ENCODE results near the gene CHD2. TPM values are rescaled to one million over a fixed set of nuclear protein-coding genes. Genes with fewer than 3 reads are reported as not detected.
A peak's percentile ranks its signal among the peaks of the same experiment; 100 is the strongest.
"Not testable (repeated sequence)": the region's sequence is repeated elsewhere in the genome, so short reads cannot be mapped to it uniquely, and the experiment has no call there.

Gene CHD2
- total and polyA plus RNA-seq, 9 donors, result 53.4 to 71.2 (median 54.8) TPM

DNA sequence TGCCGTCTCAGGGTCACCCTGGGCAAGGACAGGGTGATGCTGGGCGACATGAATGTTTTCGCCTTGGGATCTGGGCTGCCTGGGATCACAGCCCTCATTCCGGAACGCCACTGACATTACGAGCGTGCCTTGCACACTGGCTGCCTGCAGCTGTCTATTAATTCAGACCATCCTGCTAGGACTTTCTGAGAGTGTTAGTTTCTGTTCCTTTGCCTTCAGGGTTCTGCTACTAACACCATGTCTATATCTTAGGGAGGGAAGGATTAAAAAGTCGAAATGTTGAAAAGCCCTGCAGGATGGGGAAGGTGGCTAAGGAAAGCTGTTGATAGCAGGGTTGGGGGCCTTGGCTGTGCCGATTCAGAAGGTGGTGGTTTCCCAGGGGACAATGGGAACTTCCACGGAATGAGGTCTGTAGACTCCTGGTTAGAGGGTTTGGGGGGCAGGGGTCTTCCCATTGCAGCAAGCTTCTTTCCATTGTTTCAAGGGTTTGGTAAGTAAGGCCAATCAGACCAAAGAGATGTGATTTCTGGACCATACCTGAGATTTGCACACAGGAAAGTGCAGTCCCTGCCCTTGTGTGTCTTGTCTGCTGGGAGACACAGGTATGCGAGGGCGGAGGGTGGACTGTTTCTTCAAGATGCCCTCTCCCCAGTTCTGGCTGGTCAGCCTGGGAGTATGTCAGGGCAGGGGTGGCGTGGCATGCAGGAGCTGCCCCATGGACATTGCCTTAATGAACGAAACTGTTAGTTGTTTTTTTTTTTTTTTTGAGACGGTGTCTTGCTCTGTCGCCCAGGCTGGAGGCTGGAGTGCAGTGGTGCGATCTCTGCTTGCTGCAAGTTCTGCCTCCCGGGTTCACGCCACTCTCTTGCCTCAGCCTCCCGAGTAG lies 137.9 kb downstream of the CHD2 start:
- Histone ChIP-seq H3K27ac (ENCODE audit: low read length) (peak overlapping the region; percentile 83), H3K9me3 (replicated peaks; ENCODE audit: control insufficient read depth, low read depth, low read length) (no peaks in the 10 kb centered on the region)
- no peak for DNase-seq

DNA sequence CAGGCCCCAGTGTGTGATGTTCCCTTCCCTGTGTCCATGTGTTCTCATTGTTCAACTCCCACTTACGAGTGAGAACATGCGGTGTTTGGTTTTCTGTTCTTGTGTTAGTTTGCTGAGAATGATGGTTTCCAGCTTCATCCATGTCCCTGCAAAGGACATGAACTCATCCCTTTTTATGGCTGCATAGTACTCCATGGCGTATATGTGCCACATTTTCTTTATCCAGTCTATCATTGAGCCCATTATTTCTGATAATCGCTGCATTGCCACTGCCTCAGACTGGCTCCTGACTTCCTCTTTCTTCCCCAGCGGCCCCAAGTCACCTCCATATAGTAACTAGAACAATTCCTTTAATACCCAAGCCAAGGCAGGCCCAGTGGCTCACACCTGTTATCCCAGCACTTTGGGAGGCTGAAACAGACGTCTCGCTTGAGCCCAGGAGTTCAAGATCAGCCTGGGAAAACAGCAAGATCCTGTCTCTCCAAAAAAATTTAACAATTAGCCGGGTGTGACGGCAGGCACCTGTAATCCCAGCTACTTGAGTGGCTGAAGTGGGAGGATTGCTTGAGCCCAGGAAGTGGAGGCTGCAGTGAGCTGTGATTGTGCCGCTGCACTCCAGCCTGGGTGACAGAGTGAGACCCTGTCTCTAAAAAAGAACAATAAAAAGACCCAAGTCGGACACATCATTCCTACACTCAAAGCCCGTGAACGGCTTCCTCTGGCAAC lies 139.6 kb downstream of the CHD2 start:
- H3K4me3 ChIP-seq (ENCODE audit: low read length); DNase-seq; H3K27me3 ChIP-seq (ENCODE audit: control insufficient read depth, insufficient read depth, low read length); H3K9me3 ChIP-seq (replicated peaks; ENCODE audit: control insufficient read depth, low read depth, low read length); H3K27ac ChIP-seq (ENCODE audit: low read length): not testable (repeated sequence)
- 81% methylated on average over 7 of the region's 13 CpGs for WGBS (ENCODE audit: insufficient coverage)
- Histone ChIP-seq H3K4me1 (ENCODE audit: control insufficient read depth, insufficient read depth, low read length) (peaks cover 48% of the 10 kb centered on the region), H3K36me3 (ENCODE audit: control insufficient read depth, insufficient read depth, low read length) (peaks cover 36% of the 10 kb centered on the region)

More for the DNA sequence above, 137.9 kb downstream of the CHD2 start:
- peaks cover 35% of the 10 kb centered on the region for H3K4me1 ChIP-seq (ENCODE audit: control insufficient read depth, insufficient read depth, low read length)
- H3K27me3 ChIP-seq (ENCODE audit: control insufficient read depth, insufficient read depth, low read length), result no peaks in the 10 kb centered on the region
- WGBS (ENCODE audit: insufficient coverage), result 41% methylated on average over 13 of the region's 20 CpGs
- H3K36me3 ChIP-seq (ENCODE audit: control insufficient read depth, insufficient read depth, low read length), result peaks cover 20% of the 10 kb centered on the region
- no peak overlapping the region for H3K4me3 ChIP-seq (ENCODE audit: low read length)

DNA sequence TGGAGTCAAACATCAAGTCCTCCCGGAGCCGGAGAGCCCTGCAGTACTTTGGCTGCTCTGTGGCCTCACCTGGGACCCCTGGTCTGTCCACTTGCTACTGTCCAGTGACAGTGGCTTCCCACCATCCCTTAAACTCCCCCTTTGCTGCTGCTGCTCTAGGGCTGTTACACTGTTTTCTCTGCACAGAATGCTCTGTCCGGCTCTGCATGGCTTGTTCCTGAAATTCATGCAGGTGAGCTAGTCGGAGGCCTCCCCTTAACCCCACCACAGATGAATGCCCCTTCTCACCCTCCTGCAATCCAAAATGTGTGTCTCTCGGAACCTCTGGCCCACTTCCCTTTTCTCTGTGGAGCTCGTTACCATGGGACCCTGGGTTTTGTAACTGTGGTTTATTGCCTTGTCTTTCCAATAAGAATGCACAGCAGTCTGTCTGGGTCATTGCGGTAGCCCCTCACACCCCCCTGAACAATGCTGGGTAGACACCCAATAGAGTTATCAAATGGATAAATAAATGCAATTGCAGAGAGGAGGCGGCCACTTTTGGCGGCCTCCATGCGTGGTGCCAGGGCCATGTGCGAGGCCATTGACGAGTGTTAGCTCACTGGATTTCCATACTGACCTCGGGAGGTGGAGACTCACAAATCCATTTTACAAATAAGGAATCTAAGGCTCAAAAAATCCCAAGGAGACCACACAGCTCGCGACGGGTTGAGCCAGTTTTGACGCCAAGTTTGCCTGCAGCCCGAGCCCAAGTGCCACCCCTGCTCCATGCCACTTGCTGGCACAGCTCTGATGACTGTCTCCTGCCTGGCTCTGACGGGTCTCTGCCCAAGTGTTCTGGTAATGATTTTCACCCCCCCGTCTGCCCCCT lies 140.4 kb downstream of the CHD2 start:
- no peaks in the 10 kb centered on the region for H3K9me3 ChIP-seq (replicated peaks; ENCODE audit: control insufficient read depth, low read depth, low read length)
- no peak for DNase-seq
- no peaks in the 10 kb centered on the region for H3K27me3 ChIP-seq (ENCODE audit: control insufficient read depth, insufficient read depth, low read length)
- 82% methylated on average over 17 of the region's 20 CpGs for WGBS (ENCODE audit: insufficient coverage)
- H3K27ac ChIP-seq (ENCODE audit: low read length), result no peak overlapping the region
- H3K4me1 ChIP-seq (ENCODE audit: control insufficient read depth, insufficient read depth, low read length), result peaks cover 48% of the 10 kb centered on the region
- H3K4me3 ChIP-seq (ENCODE audit: low read length), result no peak overlapping the region
- peaks cover 44% of the 10 kb centered on the region for H3K36me3 ChIP-seq (ENCODE audit: control insufficient read depth, insufficient read depth, low read length)

DNA sequence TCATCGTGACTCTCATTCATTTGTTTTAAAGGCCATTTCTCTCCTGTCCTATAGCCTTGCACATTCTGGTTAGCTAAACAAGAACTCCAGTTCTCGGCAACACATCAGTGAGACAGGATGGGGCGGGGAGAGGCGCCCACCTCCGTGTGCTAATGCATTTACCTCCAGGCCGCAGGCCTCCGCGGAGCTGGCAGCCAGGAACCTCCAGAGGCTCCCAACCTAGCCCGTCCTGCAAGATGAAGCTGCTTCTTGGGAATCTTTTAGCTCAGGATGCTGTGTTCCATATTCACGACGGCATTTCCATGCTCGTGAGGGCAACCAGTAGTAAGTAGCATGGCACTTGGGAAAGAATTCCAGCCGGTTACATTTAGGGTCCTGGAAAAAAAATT lies 141.0 kb downstream of the CHD2 start:
- H3K4me1 ChIP-seq (ENCODE audit: control insufficient read depth, insufficient read depth, low read length), result peaks cover 47% of the 10 kb centered on the region
- peaks cover 50% of the 10 kb centered on the region for H3K36me3 ChIP-seq (ENCODE audit: control insufficient read depth, insufficient read depth, low read length)
- 65% methylated on average over 8 of the region's 13 CpGs for WGBS (ENCODE audit: insufficient coverage)
- H3K4me3 ChIP-seq (ENCODE audit: low read length), result no peak overlapping the region
- H3K27me3 ChIP-seq (ENCODE audit: control insufficient read depth, insufficient read depth, low read length), result no peaks in the 10 kb centered on the region
- H3K27ac ChIP-seq (ENCODE audit: low read length), result no peak overlapping the region
- peaks cover 3% of the 10 kb centered on the region for H3K9me3 ChIP-seq (replicated peaks; ENCODE audit: control insufficient read depth, low read depth, low read length)
- no peak for DNase-seq

DNA sequence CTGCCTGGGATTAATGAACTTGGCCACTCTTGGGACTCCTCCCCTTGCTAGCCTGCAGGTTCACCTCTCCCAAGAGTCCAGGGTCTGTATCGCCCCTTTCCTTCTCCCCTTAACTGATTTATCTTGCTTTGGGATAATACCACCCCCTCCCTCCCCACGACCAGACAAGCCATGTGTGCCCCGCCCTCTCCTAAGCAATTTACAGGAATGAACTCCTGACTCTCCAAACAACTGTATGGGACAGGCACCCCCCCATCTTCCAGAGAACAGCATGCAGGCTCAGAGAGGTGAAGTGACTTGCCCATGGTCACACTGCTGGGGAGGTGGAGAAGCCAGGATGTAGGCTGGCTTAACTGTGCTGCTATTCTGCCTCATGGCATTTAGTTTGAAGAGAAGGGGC lies 142.1 kb downstream of the CHD2 start:
- Histone ChIP-seq H3K27ac (ENCODE audit: low read length) (peak overlapping the region; percentile 20), H3K27me3 (ENCODE audit: control insufficient read depth, insufficient read depth, low read length) (no peaks in the 10 kb centered on the region), H3K4me1 (ENCODE audit: control insufficient read depth, insufficient read depth, low read length) (peaks cover 37% of the 10 kb centered on the region), H3K4me3 (ENCODE audit: low read length) (no peak overlapping the region), H3K36me3 (ENCODE audit: control insufficient read depth, insufficient read depth, low read length) (peaks cover 61% of the 10 kb centered on the region), H3K9me3 (replicated peaks; ENCODE audit: control insufficient read depth, low read depth, low read length) (peaks cover 12% of the 10 kb centered on the region)
- no peak for DNase-seq
- WGBS (ENCODE audit: insufficient coverage), result 80% methylated on average over 2 of the region's 3 CpGs

DNA sequence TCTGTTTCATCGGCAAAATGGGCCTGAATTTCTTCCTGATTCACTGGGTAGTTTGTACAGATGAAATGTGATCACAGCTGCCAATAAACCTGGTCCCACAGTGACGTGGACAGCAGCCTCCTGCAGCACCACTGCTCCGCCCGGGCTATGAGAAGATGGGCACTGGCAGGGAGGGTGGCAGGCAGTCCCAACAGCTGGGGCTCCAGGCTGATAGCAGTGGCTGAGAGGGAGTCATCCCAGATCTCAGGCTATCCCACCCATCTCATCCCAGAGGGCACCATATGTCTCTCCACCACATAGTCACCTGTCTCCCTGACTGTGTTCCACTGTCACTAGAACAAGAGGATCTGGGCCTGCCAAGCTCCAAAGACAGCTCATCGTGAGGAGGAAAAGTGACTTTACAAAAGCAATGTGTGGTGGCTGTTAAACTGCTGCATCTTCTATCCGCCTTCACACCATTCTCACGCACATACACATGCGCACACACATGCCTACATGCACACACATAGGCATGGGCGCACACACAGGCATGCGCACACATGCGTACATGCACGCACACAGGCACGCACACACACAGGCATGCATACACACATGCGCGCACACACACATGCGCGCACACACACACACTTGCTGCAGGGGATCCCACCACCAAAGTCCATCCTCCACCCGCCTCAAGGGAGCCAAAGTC lies 142.7 kb downstream of the CHD2 start:
- no peak for DNase-seq
- WGBS (ENCODE audit: insufficient coverage), result 84% methylated on average over 17 of the region's 18 CpGs
- Histone ChIP-seq H3K27ac (ENCODE audit: low read length) (peak overlapping the region; percentile 20), H3K36me3 (ENCODE audit: control insufficient read depth, insufficient read depth, low read length) (peaks cover 67% of the 10 kb centered on the region), H3K4me1 (ENCODE audit: control insufficient read depth, insufficient read depth, low read length) (peaks cover 32% of the 10 kb centered on the region), H3K9me3 (replicated peaks; ENCODE audit: control insufficient read depth, low read depth, low read length) (peaks cover 12% of the 10 kb centered on the region), H3K27me3 (ENCODE audit: control insufficient read depth, insufficient read depth, low read length) (no peaks in the 10 kb centered on the region), H3K4me3 (ENCODE audit: low read length) (no peak overlapping the region)

DNA sequence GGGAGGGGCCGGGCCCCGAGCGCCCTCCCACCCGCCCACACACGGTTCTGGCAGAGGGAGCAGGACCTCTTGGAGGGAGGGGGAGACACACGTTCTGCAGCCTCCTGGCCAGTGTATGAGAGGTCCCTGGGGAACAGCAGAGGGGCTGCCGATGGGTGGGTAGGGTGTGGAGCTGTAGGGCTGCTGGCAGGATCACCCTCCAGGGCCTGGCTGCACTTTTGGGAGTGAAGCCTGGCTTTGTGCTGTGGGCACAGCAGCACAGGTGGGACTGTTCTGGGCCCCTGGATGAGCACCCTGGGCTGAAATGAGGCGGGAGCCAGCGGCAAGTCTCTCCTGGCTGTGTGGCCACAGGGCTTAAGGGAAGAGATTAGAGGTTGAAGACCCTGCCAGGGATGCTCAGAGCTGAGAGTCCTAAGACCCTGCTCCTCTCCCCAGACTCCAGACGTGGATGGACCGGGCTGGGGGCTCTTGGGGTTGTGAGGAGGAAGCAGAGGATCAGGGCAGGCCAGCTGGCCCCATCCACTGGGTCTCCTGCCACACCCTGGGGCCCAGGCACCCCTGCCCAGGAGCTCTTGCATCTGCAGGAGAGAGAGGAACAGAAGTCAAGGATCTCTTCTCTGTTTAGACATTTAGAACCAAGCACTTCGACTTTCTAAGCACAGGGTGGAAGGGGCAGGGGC lies 143.6 kb downstream of the CHD2 start:
- WGBS (ENCODE audit: insufficient coverage), result 34% methylated on average over 8 of the region's 12 CpGs

DNA sequence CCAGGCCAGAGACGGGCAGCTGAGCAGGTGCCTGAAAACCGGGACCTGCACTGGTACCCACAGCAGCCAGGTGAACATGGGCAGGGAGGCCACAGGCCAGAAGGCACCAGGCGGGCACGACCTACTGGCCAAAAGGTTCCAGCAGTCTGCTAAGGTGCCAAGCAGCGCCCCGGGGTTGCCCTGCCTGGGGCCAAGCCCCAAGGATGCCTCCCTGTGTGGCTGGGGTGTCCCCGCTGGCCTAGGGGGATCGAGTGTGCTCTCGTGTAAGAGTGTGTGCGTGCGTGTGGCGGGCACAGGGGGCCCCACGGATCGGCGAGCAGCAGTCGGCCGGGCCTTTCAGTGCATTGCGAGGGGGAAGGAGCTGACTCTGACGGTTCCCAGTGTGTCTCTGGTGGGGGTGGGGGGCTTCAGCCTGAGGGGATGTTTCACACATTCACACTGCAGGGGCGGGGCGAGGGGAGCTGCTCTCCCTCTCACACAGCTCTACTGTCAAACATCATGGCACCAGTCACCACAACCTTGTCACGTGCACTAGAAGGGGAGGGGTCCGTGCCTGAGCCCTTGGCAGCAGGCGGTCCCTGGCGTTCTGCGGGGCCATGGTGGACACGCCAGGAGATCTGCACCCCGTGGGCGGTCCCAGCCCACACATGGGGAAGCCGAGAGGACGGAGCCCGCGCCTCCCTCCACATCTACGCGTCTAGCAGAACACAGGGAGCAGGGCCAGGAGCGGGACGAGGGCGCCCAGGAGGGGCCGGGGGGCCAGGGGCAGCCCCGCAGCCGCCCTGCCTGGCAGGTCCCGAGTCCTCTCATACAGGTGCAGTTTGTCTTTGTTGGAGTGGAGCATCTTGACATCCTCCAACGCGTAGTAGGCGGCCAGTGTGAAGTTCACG lies 144.4 kb downstream of the CHD2 start:
- Histone ChIP-seq H3K27me3 (ENCODE audit: control insufficient read depth, insufficient read depth, low read length) (no peaks in the 10 kb centered on the region), H3K4me3 (ENCODE audit: low read length) (no peak overlapping the region), H3K4me1 (ENCODE audit: control insufficient read depth, insufficient read depth, low read length) (peaks cover 35% of the 10 kb centered on the region), H3K27ac (ENCODE audit: low read length) (no peak overlapping the region), H3K36me3 (ENCODE audit: control insufficient read depth, insufficient read depth, low read length) (peaks cover 84% of the 10 kb centered on the region), H3K9me3 (replicated peaks; ENCODE audit: control insufficient read depth, low read depth, low read length) (peaks cover 12% of the 10 kb centered on the region)
- 81% methylated on average over 29 of the region's 46 CpGs for WGBS (ENCODE audit: insufficient coverage)
- DNase-seq, result no peak

More for the DNA sequence above, 143.6 kb downstream of the CHD2 start:
- Histone ChIP-seq H3K27ac (ENCODE audit: low read length) (no peak overlapping the region), H3K36me3 (ENCODE audit: control insufficient read depth, insufficient read depth, low read length) (peaks cover 76% of the 10 kb centered on the region), H3K9me3 (replicated peaks; ENCODE audit: control insufficient read depth, low read depth, low read length) (peaks cover 12% of the 10 kb centered on the region), H3K27me3 (ENCODE audit: control insufficient read depth, insufficient read depth, low read length) (no peaks in the 10 kb centered on the region), H3K4me3 (ENCODE audit: low read length) (no peak overlapping the region), H3K4me1 (ENCODE audit: control insufficient read depth, insufficient read depth, low read length) (peaks cover 30% of the 10 kb centered on the region)
- no peak for DNase-seq
